ENCODE results near the gene G6PC1. TPM values are rescaled to one million over a fixed set of nuclear protein-coding genes. Genes with fewer than 3 reads are reported as not detected.
"Not testable (repeated sequence)": the region's sequence is repeated elsewhere in the genome, so short reads cannot be mapped to it uniquely, and the experiment has no call there.

Gene G6PC1
- total RNA-seq, 1 donor from 2014 or later: not detected

GRCh38 chr17:42866216-42866615 is 34.4 kb upstream of the G6PC1 start:
- H3K27me3 Mint-ChIP-seq (ENCODE audit: insufficient read depth): peaks cover 4% of the 10 kb centered on the region
- H3K4me1 Mint-ChIP-seq (ENCODE audit: low read depth): no peaks in the 10 kb centered on the region
- H3K27ac Mint-ChIP-seq: no peak overlapping the region
- H3K9me3 Mint-ChIP-seq: no peaks in the 10 kb centered on the region
- no peak for DNase-seq (ENCODE audit: low spot score)
- no peak overlapping the region for H3K4me3 Mint-ChIP-seq
- no peaks in the 10 kb centered on the region for H3K36me3 Mint-ChIP-seq (ENCODE audit: low read depth)
- intact Hi-C loops (cut with micrococcal nuclease): no loop called here

GRCh38 chr17:42866631-42867575 is 33.7 kb upstream of the G6PC1 start:
- intact Hi-C loops (cut with micrococcal nuclease): no loop called here
- peaks cover 4% of the 10 kb centered on the region for H3K27me3 Mint-ChIP-seq (ENCODE audit: insufficient read depth)

GRCh38 chr17:42867694-42868261 is 32.8 kb upstream of the G6PC1 start:
- H3K9me3 Mint-ChIP-seq; H3K27ac Mint-ChIP-seq; DNase-seq (ENCODE audit: low spot score); intact Hi-C loops (cut with micrococcal nuclease); H3K4me3 Mint-ChIP-seq; H3K36me3 Mint-ChIP-seq (ENCODE audit: low read depth); H3K27me3 Mint-ChIP-seq (ENCODE audit: insufficient read depth); H3K4me1 Mint-ChIP-seq (ENCODE audit: low read depth): not testable (repeated sequence)

More at GRCh38 chr17:42866631-42867575, 33.7 kb upstream of the G6PC1 start:
- H3K9me3 Mint-ChIP-seq: no peaks in the 10 kb centered on the region
- H3K4me3 Mint-ChIP-seq: no peak overlapping the region
- no peak overlapping the region for H3K27ac Mint-ChIP-seq
- H3K36me3 Mint-ChIP-seq (ENCODE audit: low read depth): no peaks in the 10 kb centered on the region
- no peak for DNase-seq (ENCODE audit: low spot score)
- no peaks in the 10 kb centered on the region for H3K4me1 Mint-ChIP-seq (ENCODE audit: low read depth)

GRCh38 chr17:42868338-42868737 is 32.3 kb upstream of the G6PC1 start:
- H3K4me1 Mint-ChIP-seq (ENCODE audit: low read depth): no peaks in the 10 kb centered on the region
- H3K36me3 Mint-ChIP-seq (ENCODE audit: low read depth): no peaks in the 10 kb centered on the region
- peaks cover 6% of the 10 kb centered on the region for H3K27me3 Mint-ChIP-seq (ENCODE audit: insufficient read depth)
- no peak for DNase-seq (ENCODE audit: low spot score)
- H3K27ac Mint-ChIP-seq: no peak overlapping the region
- no peaks in the 10 kb centered on the region for H3K9me3 Mint-ChIP-seq
- intact Hi-C loops (cut with micrococcal nuclease): no loop called here
- no peak overlapping the region for H3K4me3 Mint-ChIP-seq

GRCh38 chr17:42871647-42872046 is 29.0 kb upstream of the G6PC1 start:
- no peak overlapping the region for H3K27ac Mint-ChIP-seq
- DNase-seq (ENCODE audit: low spot score): no peak
- no peak overlapping the region for H3K4me3 Mint-ChIP-seq
- intact Hi-C loops (cut with micrococcal nuclease): no loop called here
- peaks cover 6% of the 10 kb centered on the region for H3K27me3 Mint-ChIP-seq (ENCODE audit: insufficient read depth)
- no peaks in the 10 kb centered on the region for H3K9me3 Mint-ChIP-seq
- no peaks in the 10 kb centered on the region for H3K4me1 Mint-ChIP-seq (ENCODE audit: low read depth)
- H3K36me3 Mint-ChIP-seq (ENCODE audit: low read depth): no peaks in the 10 kb centered on the region

- peaks cover 8% of the 10 kb centered on the region for H3K27me3 Mint-ChIP-seq (ENCODE audit: insufficient read depth)
Observed at GRCh38 chr17:42872251-42872965, 28.2 kb upstream of the G6PC1 start.

GRCh38 chr17:42873315-42873714 is 27.3 kb upstream of the G6PC1 start:
- H3K36me3 Mint-ChIP-seq (ENCODE audit: low read depth): no peaks in the 10 kb centered on the region
- H3K27ac Mint-ChIP-seq: no peak overlapping the region
- H3K27me3 Mint-ChIP-seq (ENCODE audit: insufficient read depth): peaks cover 8% of the 10 kb centered on the region
- DNase-seq (ENCODE audit: low spot score): no peak
- no peaks in the 10 kb centered on the region for H3K4me1 Mint-ChIP-seq (ENCODE audit: low read depth)
- intact Hi-C loops (cut with micrococcal nuclease): no loop called here
- no peak overlapping the region for H3K4me3 Mint-ChIP-seq
- H3K9me3 Mint-ChIP-seq: no peaks in the 10 kb centered on the region

More at GRCh38 chr17:42872251-42872965, 28.2 kb upstream of the G6PC1 start:
- Mint-ChIP-seq H3K4me3 (no peak overlapping the region), H3K27ac (no peak overlapping the region), H3K4me1 (ENCODE audit: low read depth) (no peaks in the 10 kb centered on the region), H3K36me3 (ENCODE audit: low read depth) (no peaks in the 10 kb centered on the region), H3K9me3 (no peaks in the 10 kb centered on the region)
- intact Hi-C loops (cut with micrococcal nuclease): no loop called here
- no peak for DNase-seq (ENCODE audit: low spot score)

GRCh38 chr17:42873932-42874695 is 26.5 kb upstream of the G6PC1 start:
- DNase-seq (ENCODE audit: low spot score); H3K9me3 Mint-ChIP-seq; H3K27ac Mint-ChIP-seq; H3K36me3 Mint-ChIP-seq (ENCODE audit: low read depth); H3K4me3 Mint-ChIP-seq; H3K27me3 Mint-ChIP-seq (ENCODE audit: insufficient read depth); H3K4me1 Mint-ChIP-seq (ENCODE audit: low read depth); intact Hi-C loops (cut with micrococcal nuclease): not testable (repeated sequence)

GRCh38 chr17:42877037-42877436 is 23.6 kb upstream of the G6PC1 start:
- intact Hi-C loops (cut with micrococcal nuclease): no loop called here
- no peak for DNase-seq (ENCODE audit: low spot score)
- H3K4me1 Mint-ChIP-seq (ENCODE audit: low read depth): no peaks in the 10 kb centered on the region
- H3K27ac Mint-ChIP-seq: no peak overlapping the region
- no peak overlapping the region for H3K4me3 Mint-ChIP-seq
- H3K27me3 Mint-ChIP-seq (ENCODE audit: insufficient read depth): peaks cover 10% of the 10 kb centered on the region
- no peaks in the 10 kb centered on the region for H3K36me3 Mint-ChIP-seq (ENCODE audit: low read depth)
- H3K9me3 Mint-ChIP-seq: no peaks in the 10 kb centered on the region

GRCh38 chr17:42878123-42878880 is 22.3 kb upstream of the G6PC1 start:
- Mint-ChIP-seq H3K9me3 (no peaks in the 10 kb centered on the region), H3K27me3 (ENCODE audit: insufficient read depth) (peaks cover 9% of the 10 kb centered on the region), H3K36me3 (ENCODE audit: low read depth) (no peaks in the 10 kb centered on the region), H3K4me3 (no peak overlapping the region), H3K27ac (no peak overlapping the region), H3K4me1 (ENCODE audit: low read depth) (no peaks in the 10 kb centered on the region)
- DNase-seq (ENCODE audit: low spot score): no peak
- intact Hi-C loops (cut with micrococcal nuclease): no loop called here

- Mint-ChIP-seq H3K4me1 (ENCODE audit: low read depth) (no peaks in the 10 kb centered on the region), H3K27me3 (ENCODE audit: insufficient read depth) (peaks cover 13% of the 10 kb centered on the region), H3K9me3 (no peaks in the 10 kb centered on the region), H3K27ac (no peak overlapping the region), H3K36me3 (ENCODE audit: low read depth) (no peaks in the 10 kb centered on the region), H3K4me3 (no peak overlapping the region)
- no peak for DNase-seq (ENCODE audit: low spot score)
- intact Hi-C loops (cut with micrococcal nuclease): no loop called here
Observed at GRCh38 chr17:42878924-42879595, 21.5 kb upstream of the G6PC1 start.

All from activated T-helper 1 cell treated with anti-CD3 and anti-CD28 coated beads, Interleukin-12 subunit alpha, Interleukin-12 subunit beta, Interleukin-2, Interleukin-4 antibody, amounts not matched to agents 30 ng/mL and 10 ng/mL and 1 ng/mL, durations not matched to agents 14 hours and 24 hours and 36 hours (primary cell).